Esophagus muscularis mucosa (tissue), 4 donors: ENCODE measurements around the gene SLC33A1.

Experiments used
- EP300 ChIP-seq: sonication (generic); formaldehyde crosslinking; IDR thresholded peaks from one replicate; pipeline ENCODE4 v1.6.1; 2017; ENCODE audit warnings: antibody characterized with exemption
- POLR2A ChIP-seq: fragments of 450-650 bp; IDR thresholded peaks from one replicate; pipeline ENCODE4 v1.6.1; 2017; ENCODE audit warnings: antibody characterized with exemption, moderate library complexity, mild to moderate bottlenecking, low read depth
- POLR2AphosphoS5 ChIP-seq, 2 donors: sonication (generic); formaldehyde crosslinking; IDR thresholded peaks; one replicate each; pipeline ENCODE4 v1.6.1; 2017; ENCODE audit warnings: antibody characterized with exemption in 2 of 2
- TF ChIP-seq, protein P1 (sequence below), 3 experiments: fragments of 200-600 bp in 2 of 3; fragments of 450-650 bp in 1 of 3; sonication (generic) in 2 of 3; IDR thresholded peaks; one replicate each; pipeline ENCODE4 v1.5.1; 2017 to 2019; ENCODE audit warnings: antibody characterized with exemption in 3 of 3, mild to moderate bottlenecking in 2 of 3, moderate library complexity in 1 of 3

GRCh38 chr3:155847993-155848392, 6.2 kb downstream of the SLC33A1 start:
- TF ChIP-seq, protein P1, sequence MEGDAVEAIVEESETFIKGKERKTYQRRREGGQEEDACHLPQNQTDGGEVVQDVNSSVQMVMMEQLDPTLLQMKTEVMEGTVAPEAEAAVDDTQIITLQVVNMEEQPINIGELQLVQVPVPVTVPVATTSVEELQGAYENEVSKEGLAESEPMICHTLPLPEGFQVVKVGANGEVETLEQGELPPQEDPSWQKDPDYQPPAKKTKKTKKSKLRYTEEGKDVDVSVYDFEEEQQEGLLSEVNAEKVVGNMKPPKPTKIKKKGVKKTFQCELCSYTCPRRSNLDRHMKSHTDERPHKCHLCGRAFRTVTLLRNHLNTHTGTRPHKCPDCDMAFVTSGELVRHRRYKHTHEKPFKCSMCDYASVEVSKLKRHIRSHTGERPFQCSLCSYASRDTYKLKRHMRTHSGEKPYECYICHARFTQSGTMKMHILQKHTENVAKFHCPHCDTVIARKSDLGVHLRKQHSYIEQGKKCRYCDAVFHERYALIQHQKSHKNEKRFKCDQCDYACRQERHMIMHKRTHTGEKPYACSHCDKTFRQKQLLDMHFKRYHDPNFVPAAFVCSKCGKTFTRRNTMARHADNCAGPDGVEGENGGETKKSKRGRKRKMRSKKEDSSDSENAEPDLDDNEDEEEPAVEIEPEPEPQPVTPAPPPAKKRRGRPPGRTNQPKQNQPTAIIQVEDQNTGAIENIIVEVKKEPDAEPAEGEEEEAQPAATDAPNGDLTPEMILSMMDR (IDR thresholded peaks at IDR 0.05) = no peak
- no peak for TF ChIP-seq POLR2A
- TF ChIP-seq EP300 = no peak
- no peak for TF ChIP-seq POLR2AphosphoS5 (IDR thresholded peaks at IDR 0.05)
